ENCODE results near the gene HIVEP2. TPM values are rescaled to one million over a fixed set of nuclear protein-coding genes. Genes with fewer than 3 reads are reported as not detected.

HIVEP2 gene
- total and polyA plus RNA-seq, 3 donors from 2014 or later: 4.7 to 10.8 (median 10.7) TPM

GRCh38 chr6:142896732-142897131, 48.2 kb downstream of the HIVEP2 start:
- DNase-seq: no peak
- Histone ChIP-seq H3K36me3 (ENCODE audit: low read depth, missing control alignments) (no peaks in the 10 kb centered on the region), H3K4me1 (no peaks in the 10 kb centered on the region), H3K9me3 (no peaks in the 10 kb centered on the region), H3K27me3 (no peaks in the 10 kb centered on the region), H3K27ac (no peak overlapping the region), H3K4me3 (no peak overlapping the region)
- intact Hi-C loops (cut with DNase I; ENCODE audit: low total_unique reads): no loop called here
- no peak for TF ChIP-seq POLR2A (IDR thresholded peaks at IDR 0.05)
- TF ChIP-seq CTCF (IDR thresholded peaks at IDR 0.05): no peak

GRCh38 chr6:142893088-142893487, 51.9 kb downstream of the HIVEP2 start:
- intact Hi-C loops (cut with DNase I; ENCODE audit: low total_unique reads): no loop called here
- no peak overlapping the region for H3K4me3 ChIP-seq
- no peaks in the 10 kb centered on the region for H3K27me3 ChIP-seq
- TF ChIP-seq CTCF (IDR thresholded peaks at IDR 0.05): no peak
- TF ChIP-seq POLR2A (IDR thresholded peaks at IDR 0.05): no peak
- no peaks in the 10 kb centered on the region for H3K9me3 ChIP-seq
- H3K27ac ChIP-seq: no peak overlapping the region
- 82 to 89% methylated on average over 4 of the region's 4 CpGs for WGBS, 2 donors
- no peak for DNase-seq
- H3K4me1 ChIP-seq: no peaks in the 10 kb centered on the region
- no peaks in the 10 kb centered on the region for H3K36me3 ChIP-seq (ENCODE audit: low read depth, missing control alignments)

- Histone ChIP-seq H3K4me3 (no peak overlapping the region), H3K27me3 (no peaks in the 10 kb centered on the region), H3K4me1 (no peaks in the 10 kb centered on the region), H3K27ac (no peak overlapping the region), H3K36me3 (ENCODE audit: low read depth, missing control alignments) (no peaks in the 10 kb centered on the region), H3K9me3 (no peaks in the 10 kb centered on the region)
- no peak for DNase-seq
- intact Hi-C loops (cut with DNase I; ENCODE audit: low total_unique reads): no loop called here
- TF ChIP-seq CTCF (IDR thresholded peaks at IDR 0.05): no peak
- no peak for TF ChIP-seq POLR2A (IDR thresholded peaks at IDR 0.05)
- WGBS, 2 donors: 91 to 96% methylated on average over 10 of the region's 10 CpGs
These were observed 52.5 kb downstream of the HIVEP2 start for GRCh38 chr6:142892254-142893021.

DNA sequence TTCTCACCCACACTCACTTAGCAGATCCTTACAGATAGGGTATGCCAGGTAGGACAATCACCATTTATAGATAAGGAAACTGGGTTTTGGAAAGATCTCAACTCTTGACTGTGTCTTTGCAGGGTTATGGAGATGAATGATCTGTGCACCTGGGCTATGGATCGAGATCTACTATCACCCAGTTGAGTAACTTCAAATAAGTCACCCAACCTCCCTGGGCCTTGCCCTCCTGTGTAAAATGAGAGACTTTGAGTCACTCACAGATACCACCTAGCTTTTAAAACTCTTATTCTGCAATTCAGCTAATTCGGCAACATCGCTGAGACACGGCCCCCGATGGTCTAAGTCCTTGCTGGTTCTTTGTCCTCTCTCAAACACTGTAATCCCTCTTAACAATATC, 53.5 kb downstream of the HIVEP2 start:
- no peaks in the 10 kb centered on the region for H3K9me3 ChIP-seq
- peaks cover 5% of the 10 kb centered on the region for H3K4me1 ChIP-seq
- DNase-seq: no peak
- TF ChIP-seq POLR2A (IDR thresholded peaks at IDR 0.05) (no peak), CTCF (IDR thresholded peaks at IDR 0.05) (no peak)
- H3K4me3 ChIP-seq: no peak overlapping the region
- intact Hi-C loops (cut with DNase I; ENCODE audit: low total_unique reads): no loop called here
- 81 to 91% methylated on average over 5 of the region's 5 CpGs for WGBS, 2 donors
- H3K27ac ChIP-seq: no peak overlapping the region
- no peaks in the 10 kb centered on the region for H3K36me3 ChIP-seq (ENCODE audit: low read depth, missing control alignments)
- no peaks in the 10 kb centered on the region for H3K27me3 ChIP-seq

GRCh38 chr6:142888456-142888855, 56.5 kb downstream of the HIVEP2 start:
- peaks cover 14% of the 10 kb centered on the region for H3K4me1 ChIP-seq
- WGBS, 2 donors: 83 to 87% methylated on average over 1 of the region's 1 CpG
- H3K9me3 ChIP-seq: no peaks in the 10 kb centered on the region
- H3K27ac ChIP-seq: no peak overlapping the region
- H3K27me3 ChIP-seq: no peaks in the 10 kb centered on the region
- no peaks in the 10 kb centered on the region for H3K36me3 ChIP-seq (ENCODE audit: low read depth, missing control alignments)
- TF ChIP-seq POLR2A (IDR thresholded peaks at IDR 0.05) (no peak), CTCF (IDR thresholded peaks at IDR 0.05) (no peak)
- H3K4me3 ChIP-seq: no peak overlapping the region
- no peak for DNase-seq
- intact Hi-C loops (cut with DNase I; ENCODE audit: low total_unique reads): no loop called here
